GM18868 (cell line): ENCODE data around the gene COX7C.
"Not testable (repeated sequence)": the region's sequence is repeated elsewhere in the genome, so short reads cannot be mapped to it uniquely, and the experiment has no call there.

Experiments
- ATAC-seq: cut with Tn5 transposase; IDR thresholded peaks from one replicate; pipeline ENCODE4 v1.9.1; 2021; ENCODE audit warnings: mild to moderate bottlenecking, moderate library complexity; ENCODE audit not compliant: unreplicated experiment

Gene COX7C

GRCh38 chr5:86660771-86661170, 43.0 kb downstream of the COX7C start:
- ATAC-seq, result not testable (repeated sequence)

- no peak for ATAC-seq
Observed at GRCh38 chr5:86664173-86664572, 46.4 kb downstream of the COX7C start.

- no peak for ATAC-seq
Observed at GRCh38 chr5:86665984-86666760, 48.4 kb downstream of the COX7C start.

GRCh38 chr5:86666981-86667380, 49.2 kb downstream of the COX7C start:
- ATAC-seq, result no peak
